ENCODE data around the gene SCAND1. TPM values are rescaled to one million over a fixed set of nuclear protein-coding genes. Genes with fewer than 3 reads are reported as not detected.
A peak's percentile ranks its signal among the peaks of the same experiment; 100 is the strongest.

The SCAND1 gene
- total and polyA plus RNA-seq, 9 of the 15 experiments (the other 6 are each of a cell fraction or from before 2014, with no cell fraction given), result 0.08 to 94.0 (median 5.8) TPM

GRCh38 chr20:35992713-35993335, 38.5 kb upstream of the SCAND1 start (continued):
- TF ChIP-seq REST (IDR thresholded peaks at IDR 0.05; ENCODE audit: borderline replicate concordance) (peak; percentile 71; the same call in 1 of the 2 replicates), REST (CRISPR knock-in tag; IDR thresholded peaks at IDR 0.05; ENCODE audit: low read depth) (no peak), ZBED1 (IDR thresholded peaks at IDR 0.05) (no peak), L3MBTL2 (IDR thresholded peaks at IDR 0.05) (no peak), KLF16 (IDR thresholded peaks at IDR 0.05) (0 out of 2 replicates have a peak, but pooled peaks have one; percentile 30), ARID3A (IDR thresholded peaks at IDR 0.05; ENCODE audit: borderline replicate concordance, low read depth, low read length) (peak; percentile 62; the same call in 1 of the 2 replicates), ESRRA (IDR thresholded peaks at IDR 0.05; ENCODE audit: borderline replicate concordance, low read depth) (no peak), STAG1 (CRISPR knock-in tag; IDR thresholded peaks at IDR 0.05; ENCODE audit: borderline replicate concordance) (peak; percentile 67; the same call in 1 of the 2 replicates), MAZ (CRISPR knock-in tag; conservative IDR thresholded peaks at IDR 0.05 in 1 of 2, IDR thresholded peaks at IDR 0.05 in 1 of 2) (peak in 1 of 2 experiments; percentile 40; a peak in 1 of 4 replicates), CTCF (IDR thresholded peaks at IDR 0.05 in 2 of 3, conservative IDR thresholded peaks at IDR 0.05 in 1 of 3; ENCODE audit: insufficient read depth in 2 of 3, low read depth in 1 of 3, low read length in 3 of 3) (peak; percentile 87 to 94 (median 90)), BDP1 (IDR thresholded peaks at IDR 0.05; ENCODE audit: insufficient read depth, insufficient read length) (no peak), NR2C2 (CRISPR knock-in tag; IDR thresholded peaks at IDR 0.05) (no peak), NR2C2 (tag; IDR thresholded peaks at IDR 0.05) (no peak), ZBTB9 (CRISPR knock-in tag; IDR thresholded peaks at IDR 0.05) (no peak), MAFK (IDR thresholded peaks at IDR 0.05; ENCODE audit: low read length) (peak; percentile 44; the same call in 1 of the 2 replicates)

Data from K562 (cell line).